Lung microvascular endothelial cell (primary cell): ENCODE data around the gene RLF. TPM values are rescaled to one million over a fixed set of nuclear protein-coding genes. Genes with fewer than 3 reads are reported as not detected.
A peak's percentile ranks its signal among the peaks of the same experiment; 100 is the strongest.

Experiments used
- DNase-seq, 2 donors: peaks; one replicate each; pipeline versions ENCODE4 v3.0.0 to v3.0.0-alpha.2; 2010; ENCODE audit warnings: low read depth in 2 of 2
- total RNA-seq: library from RNA; depleted of rRNA; stranded (reverse); fragments of >200 nt; gene quantifications from 2 replicates; pipeline ENCODE4 v1.2.1, GENCODE V29; 2014

The RLF gene
- total RNA-seq, 1 donor from 2014 or later = 19.2 TPM

GRCh38 chr1:40232444-40232843 is 71.3 kb downstream of the RLF start:
- no peak for DNase-seq

DNA sequence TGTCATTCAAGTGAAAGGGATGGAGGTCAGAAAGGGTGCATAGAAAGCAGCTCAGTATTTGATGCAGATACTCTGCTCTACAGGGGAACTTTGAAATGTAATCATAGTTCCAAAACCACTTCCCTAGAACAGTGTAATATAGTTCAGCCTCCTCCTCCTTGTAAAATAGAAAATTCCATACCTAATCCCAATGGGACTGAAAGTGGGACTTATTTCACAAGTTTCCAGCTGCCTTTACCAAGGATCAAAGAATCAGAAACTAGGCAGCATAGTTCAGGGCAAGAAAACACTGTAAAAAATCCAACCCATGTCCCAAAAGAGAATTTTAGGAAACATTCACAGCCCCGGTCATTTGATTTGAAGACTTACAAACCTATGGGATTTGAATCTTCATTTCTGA is 78.4 kb downstream of the RLF start:
- DNase-seq = no peak

DNA sequence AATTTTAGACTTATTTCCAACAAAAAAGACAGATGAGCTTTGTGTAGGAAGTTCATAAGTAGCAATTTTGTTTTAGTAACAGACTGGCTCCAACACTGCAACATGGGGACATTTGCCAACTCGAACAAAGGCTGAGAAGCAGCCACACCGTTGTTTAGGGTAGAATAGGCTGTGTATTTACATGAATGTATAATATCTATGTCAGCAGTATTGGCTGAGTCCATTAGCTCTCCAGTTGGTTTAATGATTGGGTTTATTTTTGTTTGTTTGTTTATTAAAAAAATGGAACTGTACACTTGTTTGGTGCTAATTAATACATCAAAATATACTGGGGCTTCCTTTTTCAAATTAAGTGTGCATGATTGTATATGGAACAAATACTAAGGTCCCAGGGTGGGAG is 79.2 kb downstream of the RLF start:
- no peak for DNase-seq

- peak in 1 of 2 donors; percentile 1 for DNase-seq
Observed at GRCh38 chr1:40241362-40241761, 80.2 kb downstream of the RLF start.

DNA sequence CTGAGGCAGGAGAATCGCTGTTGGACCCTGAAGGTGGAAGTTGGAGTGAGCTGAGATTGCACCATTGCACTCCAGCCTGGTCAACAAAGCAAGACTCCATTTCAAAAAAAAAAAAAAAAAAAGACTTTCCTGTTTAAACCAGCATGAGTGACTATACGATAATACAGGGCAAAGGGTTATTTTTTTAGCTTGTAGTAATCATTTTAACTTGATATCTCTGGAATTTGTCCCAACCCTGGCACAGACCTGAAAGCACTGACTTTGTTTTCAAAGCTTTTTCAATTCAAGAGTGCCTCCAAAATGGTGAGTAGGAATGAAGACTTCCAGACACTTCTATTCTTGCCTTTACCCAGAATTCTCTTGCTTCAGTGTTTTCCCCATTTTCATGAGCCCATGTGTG is 82.2 kb downstream of the RLF start:
- DNase-seq = peak in 1 of 2 donors; percentile 80

- DNase-seq = no peak
Observed at GRCh38 chr1:40244138-40244744, 83.1 kb downstream of the RLF start.

- no peak for DNase-seq
Observed at GRCh38 chr1:40245686-40246085, 84.5 kb downstream of the RLF start.

DNA sequence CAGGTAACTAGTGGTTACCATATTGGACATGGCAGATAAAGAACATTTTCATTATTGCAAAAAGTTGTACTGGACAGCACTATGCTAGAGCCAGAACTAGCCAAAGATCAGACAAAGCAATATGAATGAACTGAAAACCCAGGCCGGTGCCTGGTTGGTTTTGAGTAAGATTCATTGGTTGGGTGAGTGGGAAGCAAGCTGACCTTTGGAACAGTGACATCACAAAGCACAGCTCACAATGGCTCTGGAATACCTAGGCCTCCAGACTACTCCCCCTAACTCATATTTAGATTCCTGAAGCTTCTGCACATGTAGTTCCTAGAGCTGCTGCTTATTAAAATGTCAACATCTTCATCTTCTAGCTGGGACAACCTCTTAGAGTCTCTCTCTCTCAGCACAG is 86.5 kb downstream of the RLF start, which contains the start of gene TMCO2:
Gene TMCO2 (plus strand): TSS at position 283 of the 400 bp plus-strand sequence. CDS start 57 bp downstream, at position 340.
- no peak for DNase-seq

DNA sequence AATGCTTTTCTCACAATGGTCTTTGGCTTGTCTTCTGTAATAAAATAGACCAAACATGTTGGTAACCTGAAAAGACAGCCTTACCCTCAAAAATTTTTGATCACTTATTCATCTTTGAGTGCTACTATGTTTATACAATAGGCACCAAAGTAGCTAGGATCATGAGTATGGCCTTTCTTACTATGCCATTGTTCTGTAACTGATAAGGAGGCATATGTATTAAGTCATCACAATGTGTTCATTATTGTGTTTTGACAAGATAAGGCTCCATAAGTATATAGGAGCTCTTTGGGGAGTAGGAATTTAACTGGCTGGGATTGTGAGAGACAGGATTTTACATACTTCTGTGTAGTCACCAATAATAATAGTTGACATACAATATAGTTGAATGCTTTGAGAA is 87.2 kb downstream of the RLF start:
- no peak for DNase-seq

GRCh38 chr1:40251456-40251855 is 90.3 kb downstream of the RLF start:
- DNase-seq = no peak

DNA sequence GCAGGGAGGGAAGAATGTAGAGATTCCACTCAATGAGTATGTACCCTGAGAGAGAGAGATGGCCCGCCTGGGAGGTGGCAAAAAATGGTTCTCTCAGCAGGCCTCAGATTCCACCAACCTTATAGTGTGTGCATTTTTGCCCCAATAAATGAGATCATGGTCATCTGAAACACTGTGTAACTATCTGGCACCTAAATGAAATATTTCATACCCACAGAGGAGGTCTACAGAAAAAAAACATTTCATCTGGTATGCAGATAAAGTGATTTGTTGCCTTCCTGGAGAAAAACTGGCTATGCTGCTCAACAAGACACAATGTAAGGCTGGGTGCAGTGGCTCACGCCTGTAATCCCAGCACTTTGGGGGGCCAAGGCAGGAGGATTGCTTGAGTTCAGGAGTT is 91.4 kb downstream of the RLF start:
- no peak for DNase-seq

DNA sequence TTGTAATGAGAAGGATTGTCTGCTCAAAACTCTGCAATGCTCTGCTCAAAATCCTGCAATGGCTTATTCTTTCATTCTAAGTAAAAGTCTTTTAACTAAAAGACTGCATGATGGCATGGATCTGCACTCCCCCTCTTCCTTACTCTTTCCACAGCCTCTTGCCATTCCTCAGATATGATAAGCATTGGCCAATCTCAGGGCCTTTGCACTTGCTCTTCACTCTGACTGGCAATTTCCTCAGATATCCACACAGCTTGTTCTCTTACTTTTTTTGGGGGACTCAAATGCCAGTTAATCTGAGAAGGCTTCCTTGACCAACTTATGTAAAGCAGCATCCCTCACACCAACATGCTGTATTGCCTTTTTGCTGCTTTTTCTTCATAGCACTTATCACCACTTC is 94.0 kb downstream of the RLF start:
- DNase-seq = no peak

- DNase-seq = peak; percentile 3 to 32
Observed at GRCh38 chr1:40256401-40257084, 95.4 kb downstream of the RLF start.

DNA sequence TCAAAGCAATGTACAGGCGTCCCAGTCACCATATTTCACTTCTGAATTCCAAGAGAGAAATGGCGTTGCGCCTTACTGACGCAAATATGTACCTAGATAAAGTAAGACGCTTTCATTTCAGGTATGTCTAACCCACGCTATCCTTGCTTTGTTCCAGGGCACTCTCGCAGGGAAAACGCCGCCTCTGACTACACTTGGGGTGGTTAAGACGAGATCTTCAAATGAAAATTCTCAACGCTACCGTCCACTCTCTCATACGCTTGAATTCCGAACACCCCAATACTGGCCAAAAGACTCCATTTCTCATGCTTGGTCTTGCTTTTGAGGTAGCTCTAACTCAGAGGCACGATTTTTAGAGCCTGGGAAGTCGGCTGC is 96.1 kb downstream of the RLF start:
- DNase-seq = no peak

DNA sequence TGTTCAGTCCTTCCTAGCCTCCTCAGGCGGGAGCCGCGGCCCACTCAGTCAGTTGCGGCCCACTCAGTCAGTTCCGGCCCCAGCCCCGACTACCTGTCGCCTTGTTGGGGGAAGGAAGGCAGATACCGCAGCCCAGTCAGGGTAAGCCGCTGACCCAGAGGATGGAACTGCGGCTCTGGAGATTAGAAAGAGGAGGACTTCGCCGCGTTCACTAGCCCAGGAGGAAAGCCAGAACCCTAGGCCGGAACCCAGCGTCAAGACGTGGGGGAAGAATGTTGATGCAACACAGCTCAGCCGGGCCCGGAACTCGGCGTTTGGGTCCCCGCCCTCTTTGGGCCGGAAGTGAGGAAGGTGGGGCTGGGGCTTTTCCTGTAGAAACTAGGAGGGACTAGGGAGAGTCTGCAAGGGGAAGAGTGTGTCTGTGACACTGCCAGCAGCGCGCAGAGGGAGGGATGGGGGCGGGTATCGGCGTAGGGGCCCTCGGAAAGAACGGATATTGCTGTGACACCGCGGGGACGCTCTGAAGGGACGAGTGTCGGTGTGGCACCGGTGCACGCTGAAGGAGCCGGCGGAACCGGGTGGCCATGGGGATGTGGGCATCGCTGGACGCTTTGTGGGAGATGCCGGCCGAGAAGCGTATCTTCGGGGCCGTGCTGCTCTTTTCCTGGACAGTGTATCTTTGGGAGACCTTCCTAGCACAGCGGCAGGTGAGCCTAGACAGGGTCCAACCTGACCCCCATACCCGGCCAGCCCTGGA is 96.7 kb downstream of the RLF start, which contains the start of gene ZMPSTE24:
Gene ZMPSTE24 (plus strand): TSS at position 549 of the 757 bp plus-strand sequence. CDS start 36 bp downstream, at position 585.
- peak; percentile 99 for DNase-seq

DNA sequence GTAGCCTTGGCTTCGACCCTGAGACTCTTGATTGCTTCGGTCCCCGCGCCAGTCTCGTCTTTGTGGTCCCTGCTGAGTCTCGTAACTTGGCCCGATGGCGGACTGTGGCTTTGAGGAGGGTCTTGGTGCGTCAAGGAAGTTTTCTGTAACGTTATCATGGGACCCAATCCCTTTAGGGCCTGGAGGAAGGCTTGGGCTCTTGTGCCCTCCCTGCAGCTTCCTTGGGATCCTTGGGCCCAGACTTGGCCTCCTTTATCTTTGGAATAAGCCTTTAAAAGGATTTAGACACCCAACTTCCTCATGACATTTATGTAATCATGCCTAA is 97.2 kb downstream of the RLF start:
- DNase-seq = peak in 1 of 2 donors; percentile 44

- DNase-seq = no peak
Observed at GRCh38 chr1:40264354-40264781, 103.2 kb downstream of the RLF start.

DNA sequence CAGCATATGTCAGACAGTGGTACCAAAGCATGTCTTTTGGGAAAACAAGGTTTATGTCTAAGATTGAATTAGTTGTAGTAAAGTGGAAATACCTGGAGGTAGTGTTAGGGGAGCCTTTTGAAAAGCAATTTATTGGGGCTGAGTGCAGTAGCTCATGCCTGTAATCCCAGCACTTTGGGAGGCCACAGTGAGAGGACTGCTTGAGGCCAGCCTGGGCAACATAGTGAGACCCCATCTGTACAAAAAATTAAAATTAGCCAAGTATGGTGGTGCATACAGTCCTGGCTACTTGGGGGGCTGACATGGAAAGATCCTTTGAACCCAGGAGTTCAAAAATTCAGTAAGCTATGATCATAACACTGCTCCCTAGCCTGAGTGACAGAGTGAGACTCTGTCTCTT is 104.1 kb downstream of the RLF start:
- no peak for DNase-seq

DNA sequence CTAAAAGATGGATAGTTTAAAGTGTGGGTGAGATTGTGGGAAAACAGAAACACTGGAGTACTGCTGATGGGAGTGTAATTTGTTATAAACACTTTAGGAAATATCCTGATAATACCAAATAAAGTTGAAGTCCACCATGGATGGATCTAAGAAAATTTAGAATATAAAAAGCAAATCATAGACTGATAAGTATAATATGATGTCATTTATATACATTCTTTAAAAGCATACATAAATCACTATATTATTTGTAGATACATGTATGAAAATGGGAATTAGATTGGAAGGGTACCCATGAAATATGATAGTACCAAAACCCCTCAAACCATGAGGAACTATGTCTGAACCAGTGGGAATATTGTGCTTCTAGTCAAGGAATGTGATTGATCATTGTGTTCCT is 104.7 kb downstream of the RLF start:
- DNase-seq = no peak

DNA sequence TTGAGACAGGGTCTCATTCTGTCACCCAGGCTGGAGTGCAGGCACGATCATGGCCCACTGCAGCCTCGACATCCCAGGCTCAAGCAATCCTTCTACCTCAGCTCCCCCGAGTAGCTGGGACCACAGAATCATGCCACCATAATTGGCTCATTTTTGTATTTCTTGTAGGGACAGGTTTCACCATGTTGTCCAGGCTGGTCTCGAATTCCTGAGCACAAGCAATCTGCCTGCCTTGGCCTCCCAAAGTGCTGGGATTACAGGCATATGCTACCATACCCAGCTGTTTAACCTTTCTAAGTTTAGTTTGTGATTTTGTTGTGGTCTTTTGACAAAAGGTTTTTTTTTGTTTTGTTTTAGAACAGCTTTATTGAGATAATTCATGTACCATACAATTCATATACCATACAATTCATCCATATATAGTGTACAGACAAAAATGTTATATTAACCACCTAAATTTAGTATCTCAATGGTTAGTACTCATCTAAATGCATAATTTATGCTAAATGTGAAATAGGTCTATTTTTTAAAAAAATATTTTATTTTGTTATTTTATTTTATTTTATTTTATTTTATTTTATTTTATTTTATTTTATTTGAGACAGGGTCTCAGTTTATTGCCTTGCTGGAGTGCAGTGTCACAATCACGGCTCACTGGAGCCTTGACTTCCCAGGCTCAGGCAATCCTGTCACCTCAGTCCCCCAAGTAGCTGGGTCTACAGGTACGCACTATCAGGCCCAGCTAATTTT is 105.8 kb downstream of the RLF start:
- no peak for DNase-seq

DNA sequence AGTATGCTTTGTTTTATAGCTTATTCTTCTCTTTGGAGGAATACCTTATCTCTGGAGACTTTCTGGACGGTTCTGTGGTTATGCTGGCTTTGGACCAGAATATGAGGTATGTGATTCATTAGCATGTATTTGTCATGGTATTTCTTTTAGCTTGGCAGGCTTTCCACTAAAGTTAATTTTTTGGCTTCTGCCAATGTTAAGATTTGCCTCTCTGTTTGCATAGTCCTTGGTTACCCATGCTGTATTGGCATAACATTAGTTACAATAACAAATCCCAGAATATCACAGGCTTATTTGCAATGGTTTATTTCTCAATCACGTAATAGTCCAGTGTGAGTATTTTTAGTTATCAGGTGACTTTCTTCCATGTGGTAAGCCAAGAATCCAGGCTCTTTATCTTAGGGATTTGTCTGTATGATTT is 106.6 kb downstream of the RLF start:
- DNase-seq = peak; percentile 56 to 57

- DNase-seq = no peak
Observed at GRCh38 chr1:40268211-40268610, 107.0 kb downstream of the RLF start.
